IMR-90 (cell line): ENCODE data around the gene KLRC3.

Experiments
- CEBPB ChIP-seq: IDR thresholded peaks from 2 replicates; pipeline ENCODE4 v1.6.1; 2012; ENCODE audit warnings: low read depth, low read length, improper control_type of control experiment
- CHD1 ChIP-seq: IDR thresholded peaks from 2 replicates; pipeline ENCODE4 v1.6.1; 2012; ENCODE audit warnings: low read depth, low read length, improper control_type of control experiment
- CTCF ChIP-seq: conservative IDR thresholded peaks from 2 replicates; pipeline ENCODE4 v1.5.1; 2012; ENCODE audit warnings: mild to moderate bottlenecking, low read depth, low read length, improper control_type of control experiment
- FOS ChIP-seq: fragments of 150-350 bp; IDR thresholded peaks from 2 replicates; pipeline ENCODE4 v1.6.1; 2016; ENCODE audit warnings: low read depth, low read length
- POLR2A ChIP-seq: IDR thresholded peaks from 2 replicates; pipeline ENCODE4 v1.6.1; 2012; ENCODE audit warnings: mild to moderate bottlenecking, low read depth, low read length
- RAD21 ChIP-seq: IDR thresholded peaks from 2 replicates; pipeline ENCODE4 v1.6.1; 2012; ENCODE audit warnings: low read length, improper control_type of control experiment
- RCOR1 ChIP-seq: IDR thresholded peaks from 2 replicates; pipeline ENCODE4 v1.6.1; 2012; ENCODE audit warnings: mild to moderate bottlenecking, low read length, improper control_type of control experiment; ENCODE audit not compliant: insufficient replicate concordance
- RFX5 ChIP-seq: IDR thresholded peaks from 2 replicates; pipeline ENCODE4 v1.8.0; 2012; ENCODE audit warnings: low read depth, mild to moderate bottlenecking, low read length, moderate library complexity
- SMC3 ChIP-seq: fragments of 150-350 bp; IDR thresholded peaks from 2 replicates; pipeline ENCODE4 v1.6.1; 2016; ENCODE audit warnings: low read depth, mild to moderate bottlenecking, antibody characterized with exemption, low read length, moderate library complexity
- USF2 ChIP-seq: fragments of 150-350 bp; IDR thresholded peaks from 2 replicates; pipeline ENCODE4 v1.6.1; 2017; ENCODE audit warnings: mild to moderate bottlenecking, antibody characterized with exemption, low read length, low read depth

GRCh38 chr12:10455766-10456165, 35.4 kb upstream of the KLRC3 start:
- TF ChIP-seq CTCF (no peak), POLR2A (no peak), CHD1 (no peak), RAD21 (no peak), CEBPB (no peak), RCOR1 (no peak), USF2 (no peak), FOS (no peak), RFX5 (no peak), SMC3 (no peak)
